OCI-LY7 (cell line): ENCODE results near the gene KCNJ12.

ENCODE experiments used
- CTCF ChIP-seq: fragments of 200-600 bp; sonication (generic); conservative IDR thresholded peaks from 2 replicates; pipeline ENCODE4 v1.5.1; 2014; ENCODE audit warnings: mild to moderate bottlenecking, antibody characterized with exemption, low read length, moderate library complexity, mixed read lengths
- EZH2phosphoT487 ChIP-seq: fragments of 200-600 bp; sonication (generic); IDR thresholded peaks from 2 replicates; pipeline ENCODE4 v1.6.1; 2018; ENCODE audit warnings: low read depth, borderline replicate concordance, mild to moderate bottlenecking, mixed run types, antibody characterized with exemption, low read length, moderate library complexity, mixed read lengths

GRCh38 chr17:21459536-21459935 is 83.4 kb downstream of the KCNJ12 start:
- no peak for TF ChIP-seq CTCF
- no peak for TF ChIP-seq EZH2phosphoT487
